GM18868 (cell line): ENCODE results near the gene SERTAD2.

ENCODE experiments used
- ATAC-seq: cut with Tn5 transposase; IDR thresholded peaks from one replicate; pipeline ENCODE4 v1.9.1; 2021; ENCODE audit warnings: mild to moderate bottlenecking, moderate library complexity; ENCODE audit not compliant: unreplicated experiment

SERTAD2 gene

GRCh38 chr2:64653109-64654062 lies at the start of gene SERTAD2:
SERTAD2 (minus strand) TSS chr2:64653913; CDS start chr2:64636871, 17,042 bp downstream.
- peak; percentile 71 for ATAC-seq

GRCh38 chr2:64700133-64700809 lies 46.6 kb upstream of the SERTAD2 start:
- peak; percentile 41 for ATAC-seq

- ATAC-seq = peak; percentile 30
These were observed 46.0 kb upstream of the SERTAD2 start for GRCh38 chr2:64699712-64700111.

- peak; percentile 87 for ATAC-seq
These were observed 45.1 kb upstream of the SERTAD2 start for GRCh38 chr2:64698668-64699444.

GRCh38 chr2:64698177-64698643 lies 44.5 kb upstream of the SERTAD2 start:
- no peak for ATAC-seq

- ATAC-seq = no peak
These were observed 43.8 kb upstream of the SERTAD2 start for GRCh38 chr2:64697297-64698176.

GRCh38 chr2:64696636-64697035 lies 42.9 kb upstream of the SERTAD2 start:
- ATAC-seq = no peak

- ATAC-seq = no peak
These were observed 42.1 kb upstream of the SERTAD2 start for GRCh38 chr2:64695721-64696261.

GRCh38 chr2:64692401-64692800 lies 38.7 kb upstream of the SERTAD2 start:
- no peak for ATAC-seq

- ATAC-seq = no peak
These were observed 35.2 kb upstream of the SERTAD2 start for GRCh38 chr2:64688909-64689308.

- ATAC-seq = no peak
These were observed 32.7 kb upstream of the SERTAD2 start for GRCh38 chr2:64686283-64686956.

- no peak for ATAC-seq
These were observed 31.7 kb upstream of the SERTAD2 start for GRCh38 chr2:64685430-64685829.

- no peak for ATAC-seq
These were observed 30.2 kb upstream of the SERTAD2 start for GRCh38 chr2:64683771-64684510.

- peak; percentile 66 for ATAC-seq
These were observed 27.8 kb upstream of the SERTAD2 start for GRCh38 chr2:64681479-64681967.

- no peak for ATAC-seq
These were observed 26.1 kb upstream of the SERTAD2 start for GRCh38 chr2:64679673-64680425.

- ATAC-seq = no peak
These were observed 25.3 kb upstream of the SERTAD2 start for GRCh38 chr2:64678771-64679590.

- no peak for ATAC-seq
These were observed 23.8 kb upstream of the SERTAD2 start for GRCh38 chr2:64677530-64677929.
